Thoracic aorta (tissue), 2 donors: ENCODE measurements around the gene RAPGEF2. TPM values are rescaled to one million over a fixed set of nuclear protein-coding genes. Genes with fewer than 3 reads are reported as not detected.

Experiments used
- ATAC-seq: fragments of 150-250 bp; one replicate; pipeline ENCODE4 v1.8.0; 2017; ENCODE audit warnings: low read depth; ENCODE audit not compliant: insufficient number of reproducible peaks, low FRiP score
- DNase-seq: peaks from one replicate; pipeline ENCODE4 v3.0.0-alpha.2; 2020; ENCODE audit warnings: low spot score
- H3K27ac ChIP-seq, 2 donors: fragments of 200-600 bp; sonication (generic); 1 replicate in 1 of 2; 2 replicates in 1 of 2; pipeline ENCODE4 v1.5.1; 2016; ENCODE audit warnings: mild to moderate bottlenecking in 2 of 2, moderate library complexity in 2 of 2
- H3K27me3 ChIP-seq: fragments of 200-600 bp; sonication (generic); replicated peaks from 2 replicates; pipeline ENCODE4 v1.6.0; 2016; ENCODE audit warnings: mild to moderate bottlenecking; ENCODE audit not compliant: insufficient read depth
- H3K36me3 ChIP-seq: fragments of 200-600 bp; sonication (generic); one replicate; pipeline ENCODE4 v1.5.1; 2016
- H3K4me1 ChIP-seq, 2 donors: fragments of 200-600 bp; sonication (generic); 1 replicate in 1 of 2; 2 replicates in 1 of 2; pipeline versions ENCODE4 v1.5.1 to v1.6.0; 2016; ENCODE audit warnings: low read depth in 2 of 2, mild to moderate bottlenecking in 1 of 2; ENCODE audit not compliant: control insufficient read depth in 1 of 2
- H3K4me3 ChIP-seq: fragments of 200-600 bp; sonication (generic); 2 replicates; pipeline ENCODE4 v1.5.1; 2016; ENCODE audit warnings: mild to moderate bottlenecking
- H3K9me3 ChIP-seq: fragments of 200-600 bp; sonication (generic); 2 replicates; pipeline ENCODE4 v1.5.1; 2016
- CTCF ChIP-seq: fragments of 200-600 bp; sonication (generic); IDR thresholded peaks from one replicate; pipeline ENCODE4 v1.5.1; 2019; ENCODE audit warnings: antibody characterized with exemption
- total RNA-seq, 2 donors: library from RNA; depleted of rRNA; stranded (reverse); fragments of >200 nt; gene quantifications; one replicate each; pipeline versions ENCODE4 v1.1.0 to v1.2.3, GENCODE V29; 2016

Gene RAPGEF2
- total RNA-seq, 2 donors from 2014 or later: 63.0 to 63.6 TPM

- DNase-seq (no peak), ATAC-seq (no peak)
- Histone ChIP-seq H3K27me3 (no peaks in the 10 kb centered on the region), H3K9me3 (no peaks in the 10 kb centered on the region), H3K4me3 (no peak overlapping the region), H3K27ac (no peak overlapping the region), H3K4me1 (peaks cover 24 to 33% of the 10 kb centered on the region in 2 donors), H3K36me3 (no peaks in the 10 kb centered on the region)
- TF ChIP-seq CTCF: no peak
Observed at GRCh38 chr4:159273841-159274240, 171.0 kb downstream of the RAPGEF2 start.

GRCh38 chr4:159278399-159278798 is 175.5 kb downstream of the RAPGEF2 start:
- no peak for TF ChIP-seq CTCF
- H3K27ac ChIP-seq: no peak overlapping the region
- H3K4me3 ChIP-seq: no peak overlapping the region
- peaks cover 15 to 26% of the 10 kb centered on the region in 2 donors for H3K4me1 ChIP-seq
- no peaks in the 10 kb centered on the region for H3K36me3 ChIP-seq
- H3K27me3 ChIP-seq: no peaks in the 10 kb centered on the region
- ATAC-seq (peak; percentile 20), DNase-seq (no peak)
- no peaks in the 10 kb centered on the region for H3K9me3 ChIP-seq

DNA sequence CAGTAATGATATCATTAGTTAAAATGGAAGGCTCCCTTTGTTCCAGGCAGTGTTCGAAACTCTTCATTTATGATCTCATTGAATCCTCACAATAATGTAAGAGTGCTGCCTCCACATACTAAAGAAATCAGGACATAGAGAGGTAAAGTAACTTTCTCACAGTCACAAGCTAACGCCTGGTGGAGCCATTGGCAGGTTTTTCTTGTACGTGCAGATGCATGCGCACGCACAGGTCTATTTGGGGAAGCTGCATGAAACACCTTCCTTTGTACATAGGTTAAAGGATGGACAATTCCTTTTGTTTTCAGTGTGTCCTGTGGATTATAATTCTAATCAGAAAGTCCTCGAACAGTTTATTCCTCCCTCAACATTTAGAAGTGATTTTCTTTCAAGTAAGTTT is 176.2 kb downstream of the RAPGEF2 start:
- Histone ChIP-seq H3K4me3 (no peak overlapping the region), H3K4me1 (peaks cover 15 to 26% of the 10 kb centered on the region in 2 donors), H3K27me3 (no peaks in the 10 kb centered on the region), H3K27ac (no peak overlapping the region), H3K9me3 (no peaks in the 10 kb centered on the region), H3K36me3 (no peaks in the 10 kb centered on the region)
- no peak for TF ChIP-seq CTCF
- DNase-seq (no peak), ATAC-seq (no peak)

DNA sequence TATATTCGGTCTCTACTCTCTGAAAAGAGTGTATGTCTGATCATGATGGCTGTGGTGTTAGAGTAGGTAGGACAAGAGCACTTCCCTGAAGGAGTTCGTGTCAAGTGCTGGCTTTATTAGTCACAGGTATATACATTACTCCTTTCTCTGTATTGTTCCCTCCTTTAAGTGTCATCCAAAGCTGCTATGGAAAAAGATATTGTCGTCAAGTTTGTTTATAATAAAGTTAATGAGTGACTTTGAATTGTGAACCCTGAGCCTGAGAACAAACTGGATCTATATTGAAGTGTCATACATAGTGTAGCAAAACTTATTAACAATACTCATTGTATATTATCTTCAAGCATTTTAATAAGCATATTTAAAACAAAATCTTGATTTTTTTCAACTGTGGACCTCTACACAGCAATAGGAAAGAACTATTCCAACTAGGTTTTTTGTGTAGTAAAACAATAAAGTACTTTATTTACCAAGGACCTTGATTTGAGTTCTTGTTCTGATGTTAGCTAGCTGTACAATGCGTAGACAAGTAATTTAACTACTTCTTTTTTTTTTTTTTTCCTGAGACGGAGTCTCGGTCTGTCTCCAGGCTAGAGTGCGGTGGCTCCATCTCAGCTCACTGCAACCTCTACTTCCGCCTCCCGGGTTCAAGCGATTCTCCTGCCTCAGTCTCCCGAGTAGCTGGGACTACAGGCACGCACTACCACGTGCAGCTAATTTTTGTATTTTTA is 177.7 kb downstream of the RAPGEF2 start:
- TF ChIP-seq CTCF: no peak
- no peak overlapping the region for H3K4me3 ChIP-seq
- no peaks in the 10 kb centered on the region for H3K36me3 ChIP-seq
- H3K4me1 ChIP-seq: peaks cover 13 to 28% of the 10 kb centered on the region in 2 donors
- no peak for ATAC-seq
- no peaks in the 10 kb centered on the region for H3K27me3 ChIP-seq
- no peak overlapping the region for H3K27ac ChIP-seq
- no peak for DNase-seq
- H3K9me3 ChIP-seq: no peaks in the 10 kb centered on the region

GRCh38 chr4:159281771-159282170 is 178.9 kb downstream of the RAPGEF2 start:
- H3K27ac ChIP-seq: no peak overlapping the region

More at GRCh38 chr4:159281771-159282170, 178.9 kb downstream of the RAPGEF2 start:
- no peak for DNase-seq
- TF ChIP-seq CTCF: no peak
- Histone ChIP-seq H3K27me3 (no peaks in the 10 kb centered on the region), H3K9me3 (no peaks in the 10 kb centered on the region), H3K36me3 (no peaks in the 10 kb centered on the region), H3K4me1 (peaks cover 13 to 28% of the 10 kb centered on the region in 2 donors), H3K4me3 (no peak overlapping the region)
- no peak for ATAC-seq
